ENCODE measurements around the gene GCH1.

DNA sequence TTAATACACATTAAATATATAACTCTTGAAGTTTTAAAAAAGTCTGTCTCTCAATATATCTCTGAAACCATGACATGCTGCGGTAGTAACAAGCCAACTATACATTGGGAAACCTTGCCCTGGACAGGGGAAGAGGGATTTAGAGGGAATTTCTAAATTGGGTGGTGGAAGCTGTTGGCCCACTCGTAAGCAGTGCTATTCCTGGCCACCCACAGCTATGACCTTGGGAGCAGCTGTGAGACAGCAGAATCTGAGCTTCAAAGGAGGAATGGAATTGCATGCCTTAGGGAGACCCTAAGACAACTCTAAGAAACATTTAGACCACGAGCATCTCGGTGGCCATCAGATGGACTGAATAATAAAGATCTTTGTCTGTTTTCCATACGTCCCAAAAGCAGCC is 15.8 kb upstream of the GCH1 start:
- TF ChIP-seq CTCF (IDR thresholded peaks at IDR 0.05) (no peak), POLR2A (IDR thresholded peaks at IDR 0.05) (no peak)
